HG02970 (cell line): ENCODE data around the gene SHPK.

ENCODE experiments used
- ATAC-seq: cut with Tn5 transposase; IDR thresholded peaks from one replicate; pipeline ENCODE4 v1.9.1; 2021; ENCODE audit warnings: mild to moderate bottlenecking, moderate library complexity, moderate number of reproducible peaks; ENCODE audit not compliant: unreplicated experiment, low FRiP score

SHPK gene

GRCh38 chr17:3635474-3636153, 436 bp downstream of the SHPK start:
- no peak for ATAC-seq

GRCh38 chr17:3632287-3632686, 3.8 kb downstream of the SHPK start:
- ATAC-seq: no peak

DNA sequence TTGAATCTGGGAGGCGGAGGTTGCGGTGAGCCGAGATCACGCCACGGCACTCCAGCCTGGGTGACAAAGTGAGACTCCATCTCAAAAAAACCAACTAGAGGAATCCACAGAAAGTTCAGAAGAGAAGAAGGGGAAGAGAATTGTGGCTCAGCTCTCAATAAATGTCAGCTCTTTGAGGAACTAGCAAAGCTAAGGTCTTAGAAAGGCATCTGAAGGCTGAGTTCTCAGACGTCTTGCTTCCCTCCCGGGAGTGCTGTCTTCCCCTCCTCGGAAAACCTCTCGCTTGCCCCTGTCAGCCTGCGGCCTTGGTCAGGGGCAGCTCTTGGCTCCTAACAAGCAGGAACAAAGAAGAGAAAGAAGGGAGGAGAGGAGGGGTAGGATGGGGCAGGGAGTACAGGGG, 5.3 kb downstream of the SHPK start:
- no peak for ATAC-seq

- no peak for ATAC-seq
These were observed 8.3 kb downstream of the SHPK start for GRCh38 chr17:3627769-3628167.

GRCh38 chr17:3626831-3627768, 8.9 kb downstream of the SHPK start:
- no peak for ATAC-seq

DNA sequence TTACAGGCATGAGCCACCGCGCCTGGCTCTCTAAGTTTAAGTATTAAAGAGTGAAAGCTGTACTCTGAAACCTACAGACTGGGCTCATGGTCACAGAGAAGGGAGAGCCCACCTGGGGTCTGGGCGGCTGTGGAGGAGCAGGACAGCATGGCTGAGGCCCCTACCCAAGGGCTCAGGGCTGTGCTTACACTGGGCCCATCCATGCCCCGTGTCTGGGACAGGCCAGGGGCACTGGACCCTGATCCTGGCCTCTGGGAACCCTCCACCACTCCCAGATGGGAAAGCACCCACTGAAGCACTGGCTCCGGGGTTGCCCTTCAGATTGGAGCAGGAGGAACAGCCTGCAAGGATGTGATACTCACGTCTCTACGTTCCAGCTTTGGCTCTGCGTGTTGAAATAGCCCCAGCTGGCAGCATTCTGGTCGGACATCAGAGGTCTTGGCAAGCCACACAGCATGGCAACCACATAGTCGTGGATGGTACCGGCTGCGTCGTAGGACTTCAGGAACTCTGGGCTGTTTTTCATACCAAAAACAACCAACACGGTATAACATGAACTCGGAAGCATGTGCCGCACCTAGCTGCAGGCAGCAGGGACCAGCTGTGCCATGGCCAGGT, 13.0 kb downstream of the SHPK start:
- ATAC-seq: no peak

DNA sequence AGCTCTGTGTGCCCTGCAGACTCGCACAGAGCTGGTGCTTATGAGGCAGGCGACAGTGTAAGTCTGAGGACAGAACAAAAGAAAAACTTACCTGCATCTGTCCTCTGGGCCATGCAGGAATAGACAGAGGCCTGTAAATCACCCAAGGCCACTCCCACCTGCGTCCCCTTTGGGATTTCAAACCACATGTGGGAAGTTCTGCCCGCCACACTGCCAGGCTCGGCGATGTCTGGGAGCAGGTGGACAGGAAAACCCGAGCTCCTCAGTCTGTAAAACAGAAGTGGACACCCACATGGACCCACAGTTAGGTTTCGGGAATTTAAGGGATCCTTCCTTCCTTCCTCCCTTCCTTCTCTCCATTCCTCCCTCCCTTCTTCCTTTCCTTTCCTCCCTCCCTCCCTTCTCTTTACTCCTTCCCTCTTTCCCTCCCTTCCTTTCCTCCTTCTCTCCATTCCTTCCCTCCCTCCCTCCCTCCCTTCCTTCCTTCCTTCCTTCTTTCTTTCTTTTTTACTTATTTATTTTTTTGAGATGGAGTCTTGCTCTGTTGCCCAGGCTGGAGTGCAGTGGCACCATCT, 14.8 kb downstream of the SHPK start:
- no peak for ATAC-seq

- no peak for ATAC-seq
These were observed 20.7 kb downstream of the SHPK start for GRCh38 chr17:3615160-3615870.

- no peak for ATAC-seq
These were observed 22.9 kb downstream of the SHPK start for GRCh38 chr17:3613124-3613523.

DNA sequence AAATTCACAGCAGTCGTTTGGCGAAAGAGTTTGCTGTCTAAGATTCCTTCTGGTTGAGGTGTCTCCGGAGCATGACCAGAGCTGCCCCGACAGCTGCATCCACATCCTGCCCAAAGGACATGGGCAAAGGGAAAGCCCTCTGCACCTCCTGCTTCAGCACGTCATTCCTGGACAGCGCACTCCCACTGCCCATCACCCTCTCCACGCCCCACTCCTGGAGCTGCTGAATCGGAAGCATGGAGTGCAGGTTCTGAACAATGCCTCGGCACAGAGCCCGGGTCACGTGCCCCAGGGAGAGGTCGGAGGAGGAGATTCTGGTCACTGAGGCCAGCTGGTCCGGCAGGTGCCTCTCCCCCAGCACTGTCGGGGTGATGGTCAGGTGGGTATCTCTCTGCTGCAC, 25.5 kb downstream of the SHPK start:
- no peak for ATAC-seq

DNA sequence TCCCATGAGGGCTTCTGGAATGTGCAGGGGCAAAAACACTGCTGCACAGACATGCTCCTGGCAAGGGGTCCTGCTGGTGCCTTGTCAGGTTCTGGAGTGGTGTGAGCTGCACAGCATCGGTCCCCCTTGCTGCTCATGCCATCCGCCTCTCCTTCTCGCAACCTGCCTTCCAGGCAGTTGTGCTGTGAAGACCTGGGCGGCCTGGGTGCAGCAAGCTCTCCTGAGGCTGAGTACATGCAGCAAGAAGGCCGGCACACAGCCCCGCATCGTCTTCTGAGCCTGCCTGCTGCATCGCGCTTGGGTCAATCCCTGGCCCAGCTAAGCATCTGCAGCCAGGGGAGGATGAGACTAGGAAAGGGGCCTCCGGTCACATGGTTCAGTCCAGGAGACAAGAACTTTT, 26.4 kb downstream of the SHPK start:
- no peak for ATAC-seq

DNA sequence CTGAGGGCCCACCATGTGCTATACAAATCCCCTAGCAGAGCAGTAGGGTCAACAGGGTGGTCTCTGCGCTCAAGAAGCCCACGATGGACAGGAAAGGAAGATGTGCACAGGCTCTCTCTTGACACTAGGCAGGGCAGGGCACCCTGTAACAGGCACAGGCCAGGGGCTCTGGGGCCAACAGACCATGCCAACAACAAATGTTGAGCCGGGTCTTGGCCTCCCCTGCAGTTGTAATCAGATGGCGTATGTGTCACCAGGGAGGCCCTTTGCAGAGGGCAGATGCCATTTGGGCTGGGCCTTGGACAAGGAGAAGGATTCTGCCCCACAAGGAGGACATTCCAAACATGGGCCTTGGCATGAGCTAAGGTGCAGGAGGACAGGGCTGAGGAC, 32.2 kb downstream of the SHPK start:
- ATAC-seq: no peak

DNA sequence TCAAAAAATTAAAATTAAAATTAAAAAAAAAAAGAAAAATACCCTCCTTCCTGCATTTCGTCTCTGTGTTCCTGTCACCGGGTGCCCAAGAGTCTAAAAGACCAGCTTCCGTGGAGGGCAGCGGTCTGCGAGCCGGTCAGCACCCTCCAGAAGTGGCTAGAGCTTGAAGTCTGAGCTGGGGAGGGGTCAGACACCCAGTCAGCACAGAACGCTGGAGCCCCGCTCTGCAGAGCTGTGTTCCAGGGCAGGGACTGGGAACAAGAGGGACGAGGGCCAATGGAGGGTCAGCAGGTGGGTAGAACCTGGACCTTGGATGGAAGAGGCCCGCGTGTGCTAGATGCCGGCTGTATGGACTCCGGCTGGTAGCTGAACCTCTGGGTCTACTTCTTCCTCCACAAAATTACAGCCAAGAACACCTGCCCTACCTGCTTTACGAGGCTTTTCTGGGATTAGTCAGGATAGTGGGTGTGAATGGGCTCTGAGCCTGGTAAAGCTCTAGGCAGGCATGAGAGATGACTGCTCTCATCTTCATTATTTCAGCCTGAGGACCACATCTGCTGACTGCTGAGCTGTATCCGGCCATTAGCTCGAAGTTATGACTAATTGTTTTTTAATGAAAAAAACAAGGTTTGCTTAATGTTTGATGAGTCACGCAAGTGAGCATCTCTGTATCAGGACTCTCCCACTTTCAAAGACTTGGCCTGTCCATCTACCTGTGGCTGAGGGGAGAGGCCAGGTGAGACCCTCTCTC, 32.8 kb downstream of the SHPK start:
- no peak for ATAC-seq

DNA sequence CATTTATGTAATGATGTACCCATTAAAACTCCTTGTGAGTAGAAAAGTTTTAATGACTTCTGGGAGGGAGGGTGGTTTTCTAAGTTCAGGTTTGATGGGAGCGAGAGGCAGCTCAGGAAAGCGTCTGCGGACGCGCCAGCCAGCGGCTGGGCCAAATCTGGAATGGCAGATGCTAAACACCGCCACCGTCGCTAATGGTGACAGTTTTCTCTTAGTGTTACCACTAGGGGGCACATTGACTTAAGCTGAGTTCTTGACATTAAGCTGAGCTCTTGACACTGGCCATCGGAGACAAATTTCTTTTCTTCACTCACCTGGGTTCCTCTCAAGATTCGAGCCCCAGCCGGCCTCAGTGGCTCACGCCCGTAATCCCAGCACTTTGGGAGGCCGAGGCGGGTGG, 33.6 kb downstream of the SHPK start:
- no peak for ATAC-seq

GRCh38 chr17:3600529-3601205, 35.4 kb downstream of the SHPK start:
- ATAC-seq: no peak

GRCh38 chr17:3598078-3598477, 38.0 kb downstream of the SHPK start:
- ATAC-seq: no peak

- ATAC-seq: no peak
These were observed 39.1 kb downstream of the SHPK start for GRCh38 chr17:3596804-3597464.

- no peak for ATAC-seq
These were observed 41.1 kb downstream of the SHPK start for GRCh38 chr17:3594976-3595375.
